Vagina (tissue), 2 donors: Measurements from ENCODE around the gene GLOD4.

ENCODE experiments used
- POLR2A ChIP-seq, 2 donors: fragments of 450-650 bp; IDR thresholded peaks; one replicate each; pipeline ENCODE4 v1.6.1; 2017; ENCODE audit warnings: antibody characterized with exemption in 2 of 2, mild to moderate bottlenecking in 2 of 2, moderate library complexity in 2 of 2
- TF ChIP-seq, protein P1 (sequence below), 3 experiments: fragments of 450-650 bp in 2 of 3; fragments of 200-600 bp in 1 of 3; sonication (generic) in 1 of 3; IDR thresholded peaks; one replicate each; pipeline ENCODE4 v1.5.1; 2017 to 2019; ENCODE audit warnings: antibody characterized with exemption in 3 of 3, mild to moderate bottlenecking in 2 of 3, moderate library complexity in 2 of 3

DNA sequence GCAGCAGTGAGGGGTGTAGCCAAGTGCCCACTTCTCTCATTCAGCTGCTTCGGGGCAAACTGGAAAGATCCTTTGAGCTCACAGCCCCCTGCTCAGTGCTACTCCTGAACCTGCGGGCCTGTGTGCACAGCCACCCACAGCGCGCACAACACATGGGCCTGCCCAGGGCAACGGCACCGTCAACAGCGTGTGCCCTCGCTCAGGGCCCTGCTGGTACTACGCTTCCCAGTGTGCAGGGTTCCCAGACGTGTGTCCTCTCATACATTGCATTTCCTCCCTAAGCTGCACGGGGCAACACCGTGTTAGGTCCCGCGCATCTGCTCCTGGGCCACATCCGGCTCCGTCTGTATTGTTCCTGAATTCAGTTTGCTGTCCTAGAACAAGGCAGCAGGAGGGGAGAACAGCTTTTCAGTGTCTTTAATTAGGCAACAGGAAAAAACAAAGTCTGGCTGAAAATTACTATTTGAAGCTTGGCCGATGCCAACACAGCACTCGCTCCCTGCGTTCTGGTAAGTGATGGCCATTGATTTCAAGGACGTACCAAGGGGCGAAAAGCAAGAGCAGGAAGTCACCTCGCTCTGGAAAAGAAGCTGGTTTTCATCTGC lies 15.3 kb upstream of the GLOD4 start:
- TF ChIP-seq, protein P1, sequence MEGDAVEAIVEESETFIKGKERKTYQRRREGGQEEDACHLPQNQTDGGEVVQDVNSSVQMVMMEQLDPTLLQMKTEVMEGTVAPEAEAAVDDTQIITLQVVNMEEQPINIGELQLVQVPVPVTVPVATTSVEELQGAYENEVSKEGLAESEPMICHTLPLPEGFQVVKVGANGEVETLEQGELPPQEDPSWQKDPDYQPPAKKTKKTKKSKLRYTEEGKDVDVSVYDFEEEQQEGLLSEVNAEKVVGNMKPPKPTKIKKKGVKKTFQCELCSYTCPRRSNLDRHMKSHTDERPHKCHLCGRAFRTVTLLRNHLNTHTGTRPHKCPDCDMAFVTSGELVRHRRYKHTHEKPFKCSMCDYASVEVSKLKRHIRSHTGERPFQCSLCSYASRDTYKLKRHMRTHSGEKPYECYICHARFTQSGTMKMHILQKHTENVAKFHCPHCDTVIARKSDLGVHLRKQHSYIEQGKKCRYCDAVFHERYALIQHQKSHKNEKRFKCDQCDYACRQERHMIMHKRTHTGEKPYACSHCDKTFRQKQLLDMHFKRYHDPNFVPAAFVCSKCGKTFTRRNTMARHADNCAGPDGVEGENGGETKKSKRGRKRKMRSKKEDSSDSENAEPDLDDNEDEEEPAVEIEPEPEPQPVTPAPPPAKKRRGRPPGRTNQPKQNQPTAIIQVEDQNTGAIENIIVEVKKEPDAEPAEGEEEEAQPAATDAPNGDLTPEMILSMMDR (IDR thresholded peaks at IDR 0.05) = no peak
- TF ChIP-seq POLR2A (IDR thresholded peaks at IDR 0.05) = no peak
